Measurements from ENCODE around the gene SIAH2. TPM values are rescaled to one million over a fixed set of nuclear protein-coding genes. Genes with fewer than 3 reads are reported as not detected.

The SIAH2 gene
- total RNA-seq, 2 experiments from 2014 or later = 67.1 to 68.8 TPM

GRCh38 chr3:150759319-150759718 lies 3.6 kb downstream of the SIAH2 start:
- H3K4me3 Mint-ChIP-seq = peak overlapping the region; percentile 93
- peak; percentile 61 for DNase-seq
- peaks cover 44% of the 10 kb centered on the region for H3K4me1 Mint-ChIP-seq (ENCODE audit: low read depth)
- peak overlapping the region; percentile 99 for H3K27ac Mint-ChIP-seq
- peaks cover 73% of the 10 kb centered on the region for H3K36me3 Mint-ChIP-seq (ENCODE audit: low read depth)
- CTCF ChIA-PET = interaction anchor here (1.1 to 3.9 kb wide), 7 partner anchors 14 to 41 kb away, joined by 3 to 25 read pairs (median 4); no protein-coding TSS in a partner anchor
- H3K27me3 Mint-ChIP-seq (ENCODE audit: low read depth) = no peaks in the 10 kb centered on the region
- intact Hi-C loops (cut with micrococcal nuclease) = no loop called here
- no peaks in the 10 kb centered on the region for H3K9me3 Mint-ChIP-seq

GRCh38 chr3:150757768-150758167 lies 5.2 kb downstream of the SIAH2 start:
- peaks cover 80% of the 10 kb centered on the region for H3K36me3 Mint-ChIP-seq (ENCODE audit: low read depth)
- CTCF ChIA-PET = no interaction called here
- H3K9me3 Mint-ChIP-seq = no peaks in the 10 kb centered on the region
- no peak for DNase-seq
- intact Hi-C loops (cut with micrococcal nuclease) = no loop called here
- peaks cover 58% of the 10 kb centered on the region for H3K4me1 Mint-ChIP-seq (ENCODE audit: low read depth)
- peak overlapping the region; percentile 99 for H3K27ac Mint-ChIP-seq
- peak overlapping the region; percentile 93 for H3K4me3 Mint-ChIP-seq
- H3K27me3 Mint-ChIP-seq (ENCODE audit: low read depth) = no peaks in the 10 kb centered on the region

GRCh38 chr3:150757364-150757763 lies 5.6 kb downstream of the SIAH2 start:
- H3K27me3 Mint-ChIP-seq (ENCODE audit: low read depth) = no peaks in the 10 kb centered on the region
- intact Hi-C loops (cut with micrococcal nuclease) = no loop called here
- H3K27ac Mint-ChIP-seq = peak overlapping the region; percentile 99
- peak overlapping the region; percentile 93 for H3K4me3 Mint-ChIP-seq
- DNase-seq = no peak
- H3K9me3 Mint-ChIP-seq = no peaks in the 10 kb centered on the region
- peaks cover 62% of the 10 kb centered on the region for H3K4me1 Mint-ChIP-seq (ENCODE audit: low read depth)
- H3K36me3 Mint-ChIP-seq (ENCODE audit: low read depth) = peaks cover 83% of the 10 kb centered on the region
- CTCF ChIA-PET = no interaction called here

GRCh38 chr3:150756491-150757059 lies 6.4 kb downstream of the SIAH2 start:
- CTCF ChIA-PET = interaction anchor here (0.6 kb wide), 1 partner anchor 154 kb away, joined by 3 read pairs; no protein-coding TSS in a partner anchor
- H3K27ac Mint-ChIP-seq = peak overlapping the region; percentile 77
- H3K9me3 Mint-ChIP-seq = no peaks in the 10 kb centered on the region
- peaks cover 82% of the 10 kb centered on the region for H3K36me3 Mint-ChIP-seq (ENCODE audit: low read depth)
- intact Hi-C loops (cut with micrococcal nuclease) = no loop called here
- H3K4me1 Mint-ChIP-seq (ENCODE audit: low read depth) = peaks cover 70% of the 10 kb centered on the region
- H3K27me3 Mint-ChIP-seq (ENCODE audit: low read depth) = no peaks in the 10 kb centered on the region
- DNase-seq = no peak
- H3K4me3 Mint-ChIP-seq = peak overlapping the region; percentile 32

- intact Hi-C loops (cut with micrococcal nuclease) = no loop called here
- peaks cover 82% of the 10 kb centered on the region for H3K36me3 Mint-ChIP-seq (ENCODE audit: low read depth)
- peak overlapping the region; percentile 77 for H3K27ac Mint-ChIP-seq
- H3K27me3 Mint-ChIP-seq (ENCODE audit: low read depth) = no peaks in the 10 kb centered on the region
- no peak overlapping the region for H3K4me3 Mint-ChIP-seq
- no peaks in the 10 kb centered on the region for H3K9me3 Mint-ChIP-seq
- no peak for DNase-seq
- CTCF ChIA-PET = interaction anchor here (0.6 kb wide), 1 partner anchor 153 kb away, joined by 3 read pairs; no protein-coding TSS in a partner anchor
- peaks cover 77% of the 10 kb centered on the region for H3K4me1 Mint-ChIP-seq (ENCODE audit: low read depth)
These were observed 7.1 kb downstream of the SIAH2 start for GRCh38 chr3:150755902-150756301.

GRCh38 chr3:150754896-150755295 lies 8.1 kb downstream of the SIAH2 start:
- H3K36me3 Mint-ChIP-seq (ENCODE audit: low read depth) = peaks cover 80% of the 10 kb centered on the region
- H3K4me3 Mint-ChIP-seq = no peak overlapping the region
- H3K4me1 Mint-ChIP-seq (ENCODE audit: low read depth) = peaks cover 87% of the 10 kb centered on the region
- H3K27me3 Mint-ChIP-seq (ENCODE audit: low read depth) = no peaks in the 10 kb centered on the region
- intact Hi-C loops (cut with micrococcal nuclease) = no loop called here
- DNase-seq = no peak
- peak overlapping the region; percentile 67 for H3K27ac Mint-ChIP-seq
- H3K9me3 Mint-ChIP-seq = no peaks in the 10 kb centered on the region
- CTCF ChIA-PET = interaction anchor here (1.3 kb wide), 1 partner anchor 33 kb away, joined by 5 read pairs; no protein-coding TSS in a partner anchor

- CTCF ChIA-PET = interaction anchor here (1.7 kb wide), 1 partner anchor 30 kb away, joined by 10 read pairs; no protein-coding TSS in a partner anchor
- Mint-ChIP-seq H3K27me3 (ENCODE audit: low read depth) (no peaks in the 10 kb centered on the region), H3K36me3 (ENCODE audit: low read depth) (peaks cover 72% of the 10 kb centered on the region), H3K27ac (peak overlapping the region; percentile 56), H3K4me1 (ENCODE audit: low read depth) (peaks cover 84% of the 10 kb centered on the region), H3K4me3 (no peak overlapping the region), H3K9me3 (no peaks in the 10 kb centered on the region)
- no peak for DNase-seq
- intact Hi-C loops (cut with micrococcal nuclease) = loop anchor here (1.0 kb wide), 2 partner anchors 8 to 12 kb away; no protein-coding TSS in a partner anchor
These were observed 11.1 kb downstream of the SIAH2 start for GRCh38 chr3:150751781-150752263.

- CTCF ChIA-PET = no interaction called here
- Mint-ChIP-seq H3K9me3 (no peaks in the 10 kb centered on the region), H3K27me3 (ENCODE audit: low read depth) (no peaks in the 10 kb centered on the region), H3K4me1 (ENCODE audit: low read depth) (peaks cover 89% of the 10 kb centered on the region), H3K27ac (peak overlapping the region; percentile 37), H3K36me3 (ENCODE audit: low read depth) (peaks cover 68% of the 10 kb centered on the region), H3K4me3 (no peak overlapping the region)
- intact Hi-C loops (cut with micrococcal nuclease) = no loop called here
- no peak for DNase-seq
These were observed 13.7 kb downstream of the SIAH2 start for GRCh38 chr3:150749255-150749654.

GRCh38 chr3:150748684-150749047 lies 14.3 kb downstream of the SIAH2 start:
- intact Hi-C loops (cut with micrococcal nuclease) = no loop called here
- Mint-ChIP-seq H3K27me3 (ENCODE audit: low read depth) (no peaks in the 10 kb centered on the region), H3K9me3 (no peaks in the 10 kb centered on the region), H3K27ac (peak overlapping the region; percentile 37), H3K4me1 (ENCODE audit: low read depth) (peaks cover 89% of the 10 kb centered on the region), H3K36me3 (ENCODE audit: low read depth) (peaks cover 68% of the 10 kb centered on the region), H3K4me3 (no peak overlapping the region)
- DNase-seq = no peak
- CTCF ChIA-PET = no interaction called here

- peaks cover 91% of the 10 kb centered on the region for H3K4me1 Mint-ChIP-seq (ENCODE audit: low read depth)
- H3K27me3 Mint-ChIP-seq (ENCODE audit: low read depth) = no peaks in the 10 kb centered on the region
- H3K36me3 Mint-ChIP-seq (ENCODE audit: low read depth) = peaks cover 72% of the 10 kb centered on the region
- no peak overlapping the region for H3K4me3 Mint-ChIP-seq
- CTCF ChIA-PET = interaction anchor here (0.7 to 1.4 kb wide), 2 partner anchors 27 to 136 kb away, joined by 3 to 6 read pairs; no protein-coding TSS in a partner anchor
- H3K27ac Mint-ChIP-seq = peak overlapping the region; percentile 78
- DNase-seq = no peak
- no peaks in the 10 kb centered on the region for H3K9me3 Mint-ChIP-seq
- intact Hi-C loops (cut with micrococcal nuclease) = no loop called here
These were observed 14.9 kb downstream of the SIAH2 start for GRCh38 chr3:150747886-150748683.

GRCh38 chr3:150746791-150747590 lies 16.0 kb downstream of the SIAH2 start:
- CTCF ChIA-PET = interaction anchor here (0.6 to 1.5 kb wide), 4 partner anchors 14 to 212 kb away, joined by 3 to 6 read pairs (median 4); no protein-coding TSS in a partner anchor
- peaks cover 73% of the 10 kb centered on the region for H3K36me3 Mint-ChIP-seq (ENCODE audit: low read depth)

GRCh38 chr3:150745832-150746231 lies 17.1 kb downstream of the SIAH2 start:
- Mint-ChIP-seq H3K4me1 (ENCODE audit: low read depth) (peaks cover 90% of the 10 kb centered on the region), H3K4me3 (no peak overlapping the region), H3K27ac (peak overlapping the region; percentile 78), H3K36me3 (ENCODE audit: low read depth) (peaks cover 71% of the 10 kb centered on the region), H3K9me3 (no peaks in the 10 kb centered on the region), H3K27me3 (ENCODE audit: low read depth) (no peaks in the 10 kb centered on the region)
- intact Hi-C loops (cut with micrococcal nuclease) = no loop called here
- CTCF ChIA-PET = interaction anchor here (1.0 to 1.5 kb wide), 3 partner anchors 14 to 119 kb away, joined by 3 to 4 read pairs (median 3); no protein-coding TSS in a partner anchor
- DNase-seq = no peak

More at GRCh38 chr3:150746791-150747590, 16.0 kb downstream of the SIAH2 start:
- intact Hi-C loops (cut with micrococcal nuclease) = no loop called here
- Mint-ChIP-seq H3K27ac (peak overlapping the region; percentile 78), H3K4me1 (ENCODE audit: low read depth) (peaks cover 90% of the 10 kb centered on the region), H3K4me3 (no peak overlapping the region), H3K9me3 (no peaks in the 10 kb centered on the region), H3K27me3 (ENCODE audit: low read depth) (no peaks in the 10 kb centered on the region)
- no peak for DNase-seq
